Hepatocyte (in vitro differentiated cells): ENCODE measurements around the gene CACNA2D4. TPM values are rescaled to one million over a fixed set of nuclear protein-coding genes. Genes with fewer than 3 reads are reported as not detected.

Experiments
- DNase-seq: peaks from one replicate; pipeline ENCODE4 v3.0.0-alpha.2; 2016; ENCODE audit warnings: low spot score
- H2AFZ ChIP-seq: fragments of 200-600 bp; sonication (generic); 2 replicates; pipeline ENCODE4 v1.6.0; 2016; ENCODE audit warnings: antibody characterized with exemption, mild to moderate bottlenecking
- H3K27ac ChIP-seq: fragments of 200-600 bp; sonication (generic); 2 replicates; pipeline ENCODE4 v1.5.1; 2016; ENCODE audit warnings: mild to moderate bottlenecking
- H3K27me3 ChIP-seq: fragments of 200-600 bp; sonication (generic); 2 replicates; pipeline ENCODE4 v1.6.1; 2016
- H3K36me3 ChIP-seq: fragments of 200-600 bp; sonication (generic); replicated peaks from 2 replicates; pipeline ENCODE4 v1.5.1; 2016; ENCODE audit warnings: low read depth; ENCODE audit not compliant: insufficient read depth
- H3K4me1 ChIP-seq: fragments of 200-600 bp; sonication (generic); 2 replicates; pipeline ENCODE4 v1.5.1; 2016; ENCODE audit warnings: mild to moderate bottlenecking, moderate library complexity; ENCODE audit not compliant: insufficient read depth
- H3K4me2 ChIP-seq: fragments of 200-600 bp; sonication (generic); 2 replicates; pipeline ENCODE4 v1.6.0; 2016
- H3K4me3 ChIP-seq: fragments of 200-600 bp; sonication (generic); 2 replicates; pipeline ENCODE4 v1.5.1; 2016; ENCODE audit warnings: mild to moderate bottlenecking
- H3K79me2 ChIP-seq: fragments of 200-600 bp; sonication (generic); 2 replicates; pipeline ENCODE4 v1.6.0; 2017; ENCODE audit warnings: mild to moderate bottlenecking
- H3K9me2 ChIP-seq: fragments of 200-600 bp; sonication (generic); replicated peaks from 2 replicates; pipeline ENCODE4 v1.6.0; 2017; ENCODE audit warnings: mild to moderate bottlenecking; ENCODE audit not compliant: insufficient read depth
- H3K9me3 ChIP-seq: fragments of 200-600 bp; sonication (generic); 2 replicates; pipeline ENCODE4 v1.5.1; 2016; ENCODE audit warnings: low read depth, mild to moderate bottlenecking
- H4K20me1 ChIP-seq: fragments of 200-600 bp; sonication (generic); 2 replicates; pipeline ENCODE4 v1.6.0; 2016; ENCODE audit warnings: mild to moderate bottlenecking; ENCODE audit not compliant: insufficient read depth, poor library complexity, severe bottlenecking
- CTCF ChIP-seq: fragments of 200-600 bp; sonication (generic); IDR thresholded peaks from 2 replicates; pipeline ENCODE4 v1.5.1; 2016; ENCODE audit warnings: antibody characterized with exemption, mild to moderate bottlenecking; ENCODE audit not compliant: poor library complexity
- EZH2 ChIP-seq: fragments of 200-600 bp; sonication (generic); IDR thresholded peaks from 2 replicates; pipeline ENCODE4 v1.6.1; 2016; ENCODE audit warnings: antibody characterized with exemption, mild to moderate bottlenecking, borderline replicate concordance
- EZH2phosphoT487 ChIP-seq: fragments of 200-600 bp; sonication (generic); IDR thresholded peaks from one replicate; pipeline ENCODE4 v1.6.1; 2018; ENCODE audit warnings: antibody characterized with exemption, mild to moderate bottlenecking, low read depth, moderate library complexity; ENCODE audit not compliant: unreplicated experiment, severe bottlenecking
- WGBS: methylation state at CpG from one replicate; pipeline ENCODE4 v1.1.6; 2016; ENCODE audit warnings: low lambda C conversion rate; ENCODE audit errors: missing lambda C conversion rate; 5-methylcytosine and 5-hydroxymethylcytosine counted together
- polyA plus RNA-seq: library from polyadenylated mRNA; unstranded; fragments of >200 nt; fragmentation: Nextera tagmentation; extraction: Ambion mirVana; gene quantifications from 2 replicates; pipeline ENCODE4 v1.2.1, GENCODE V29; 2016
- total RNA-seq: library from RNA; depleted of rRNA; stranded (reverse); fragments of >200 nt; gene quantifications from 2 replicates; pipeline ENCODE4 v1.2.3, GENCODE V29; 2014

The CACNA2D4 gene
- total and polyA plus RNA-seq, 2 experiments from 2014 or later = 1.3 to 2.1 TPM

- H3K4me2 ChIP-seq = no peak overlapping the region
- no peaks in the 10 kb centered on the region for H4K20me1 ChIP-seq
- TF ChIP-seq EZH2phosphoT487 (no peak), EZH2 (no peak), CTCF (no peak)
- 86% methylated on average over 6 of the region's 8 CpGs for WGBS
- no peak for DNase-seq
- H3K4me1 ChIP-seq = peaks cover 4% of the 10 kb centered on the region
- H3K36me3 ChIP-seq = no peaks in the 10 kb centered on the region
- no peak overlapping the region for H3K4me3 ChIP-seq
- no peaks in the 10 kb centered on the region for H3K9me2 ChIP-seq
- no peaks in the 10 kb centered on the region for H3K27me3 ChIP-seq
- no peak overlapping the region for H2AFZ ChIP-seq
- H3K79me2 ChIP-seq = no peaks in the 10 kb centered on the region
- no peak overlapping the region for H3K27ac ChIP-seq
- H3K9me3 ChIP-seq = no peaks in the 10 kb centered on the region
Measured at GRCh38 chr12:1882405-1882804, 36.0 kb downstream of the CACNA2D4 start.

GRCh38 chr12:1881936-1882335, 36.5 kb downstream of the CACNA2D4 start:
- Histone ChIP-seq H3K4me3 (no peak overlapping the region), H3K27me3 (no peaks in the 10 kb centered on the region), H3K4me1 (peaks cover 4% of the 10 kb centered on the region), H2AFZ (no peak overlapping the region), H3K36me3 (no peaks in the 10 kb centered on the region), H3K27ac (no peak overlapping the region), H3K9me3 (no peaks in the 10 kb centered on the region), H3K9me2 (no peaks in the 10 kb centered on the region), H4K20me1 (no peaks in the 10 kb centered on the region), H3K4me2 (no peak overlapping the region), H3K79me2 (no peaks in the 10 kb centered on the region)
- WGBS = 90% methylated on average over 3 of the region's 3 CpGs
- TF ChIP-seq EZH2 = no peak
- no peak for TF ChIP-seq EZH2phosphoT487
- DNase-seq = no peak

- no peaks in the 10 kb centered on the region for H3K27me3 ChIP-seq
- H3K4me1 ChIP-seq = peaks cover 4% of the 10 kb centered on the region
- H3K9me3 ChIP-seq = no peaks in the 10 kb centered on the region
- no peak overlapping the region for H2AFZ ChIP-seq
- H3K4me3 ChIP-seq = no peak overlapping the region
- no peaks in the 10 kb centered on the region for H3K79me2 ChIP-seq
- H3K9me2 ChIP-seq = no peaks in the 10 kb centered on the region
- H4K20me1 ChIP-seq = no peaks in the 10 kb centered on the region
- DNase-seq = no peak
- no peaks in the 10 kb centered on the region for H3K36me3 ChIP-seq
- H3K4me2 ChIP-seq = no peak overlapping the region
- H3K27ac ChIP-seq = no peak overlapping the region
- WGBS = 92% methylated on average over 8 of the region's 8 CpGs
- TF ChIP-seq EZH2phosphoT487 = no peak
Measured at GRCh38 chr12:1881301-1881700, 37.2 kb downstream of the CACNA2D4 start.

GRCh38 chr12:1880876-1881275, 37.6 kb downstream of the CACNA2D4 start:
- TF ChIP-seq CTCF (no peak), EZH2 (no peak), EZH2phosphoT487 (no peak)
- no peaks in the 10 kb centered on the region for H3K9me2 ChIP-seq
- no peaks in the 10 kb centered on the region for H3K27me3 ChIP-seq
- H4K20me1 ChIP-seq = no peaks in the 10 kb centered on the region
- H3K4me3 ChIP-seq = no peak overlapping the region
- 96% methylated on average over 7 of the region's 7 CpGs for WGBS
- no peaks in the 10 kb centered on the region for H3K79me2 ChIP-seq
- no peak overlapping the region for H2AFZ ChIP-seq
- H3K9me3 ChIP-seq = no peaks in the 10 kb centered on the region
- no peak for DNase-seq
- H3K36me3 ChIP-seq = no peaks in the 10 kb centered on the region
- peaks cover 4% of the 10 kb centered on the region for H3K4me1 ChIP-seq
- H3K27ac ChIP-seq = no peak overlapping the region
- no peak overlapping the region for H3K4me2 ChIP-seq
